HG03103 (cell line): ENCODE measurements around the gene TTC38.
"Not testable (repeated sequence)": the region's sequence is repeated elsewhere in the genome, so short reads cannot be mapped to it uniquely, and the experiment has no call there.

Source experiments
- ATAC-seq: cut with Tn5 transposase; IDR thresholded peaks from one replicate; pipeline ENCODE4 v1.9.1; 2021; ENCODE audit warnings: low read depth; ENCODE audit not compliant: unreplicated experiment

TTC38 gene

GRCh38 chr22:46245511-46245910, 22.3 kb upstream of the TTC38 start:
- ATAC-seq, result no peak

- no peak for ATAC-seq
These were observed 21.6 kb upstream of the TTC38 start for GRCh38 chr22:46246178-46246577.

GRCh38 chr22:46247443-46247975, 20.3 kb upstream of the TTC38 start:
- no peak for ATAC-seq

- peak; percentile 62 for ATAC-seq
These were observed 17.6 kb upstream of the TTC38 start, which contains the start of gene CDPF1 for GRCh38 chr22:46250035-46250782. Gene CDPF1 (minus strand): TSS chr22:46250293. CDS start chr22:46248284, 2,009 bp downstream.

GRCh38 chr22:46250783-46251125, 17.1 kb upstream of the TTC38 start:
- ATAC-seq, result peak; percentile 6

GRCh38 chr22:46251266-46251665, 16.5 kb upstream of the TTC38 start:
- ATAC-seq, result no peak

GRCh38 chr22:46251816-46252380, 15.9 kb upstream of the TTC38 start:
- no peak for ATAC-seq

- ATAC-seq, result no peak
These were observed 11.3 kb upstream of the TTC38 start for GRCh38 chr22:46256358-46256958.

- ATAC-seq, result no peak
These were observed 8.4 kb upstream of the TTC38 start for GRCh38 chr22:46259374-46259773.

- no peak for ATAC-seq
These were observed 7.8 kb upstream of the TTC38 start for GRCh38 chr22:46260038-46260437.

- no peak for ATAC-seq
These were observed 5.2 kb upstream of the TTC38 start for GRCh38 chr22:46262449-46263215.

GRCh38 chr22:46263216-46263590, 4.6 kb upstream of the TTC38 start, which contains the start of gene PKDREJ:
Gene PKDREJ (minus strand): TSS chr22:46263343. CDS start chr22:46263322, 21 bp downstream.
- ATAC-seq, result no peak

- not testable (repeated sequence) for ATAC-seq
These were observed 3.3 kb upstream of the TTC38 start for GRCh38 chr22:46264520-46264919.

GRCh38 chr22:46265627-46266026, 2.2 kb upstream of the TTC38 start:
- ATAC-seq, result not testable (repeated sequence)

GRCh38 chr22:46269564-46269963, 1.8 kb downstream of the TTC38 start:
- no peak for ATAC-seq

- ATAC-seq, result no peak
These were observed 4.4 kb downstream of the TTC38 start for GRCh38 chr22:46272196-46272595.

GRCh38 chr22:46272762-46273431, 5.1 kb downstream of the TTC38 start:
- no peak for ATAC-seq

- ATAC-seq, result no peak
These were observed 5.8 kb downstream of the TTC38 start for GRCh38 chr22:46273432-46274148.

- ATAC-seq, result no peak
These were observed 6.6 kb downstream of the TTC38 start for GRCh38 chr22:46274381-46274780.
